K562 (cell line): ENCODE measurements around the gene BCL10. TPM values are rescaled to one million over a fixed set of nuclear protein-coding genes. Genes with fewer than 3 reads are reported as not detected.

Experiments
- CBFA2T3 ChIP-seq: fragments of 450-650 bp; IDR thresholded peaks from 2 replicates; pipeline ENCODE4 v1.6.1; 2017
- CHD1 ChIP-seq: fragments of 200-600 bp; sonication (generic); IDR thresholded peaks from one replicate; pipeline ENCODE4 v1.6.1; 2012; ENCODE audit warnings: mild to moderate bottlenecking, moderate library complexity, low read length, inconsistent platforms
- CREB3L1 ChIP-seq: fragments of 450-650 bp; IDR thresholded peaks from 2 replicates; pipeline ENCODE4 v1.6.1; 2014; ENCODE audit warnings: low read depth, mild to moderate bottlenecking, moderate library complexity, borderline replicate concordance
- ELF4 ChIP-seq: fragments of 450-650 bp; formaldehyde crosslinking; IDR thresholded peaks from 2 replicates; pipeline ENCODE4 v1.4.0; 2022; ENCODE audit warnings: missing genetic modification characterization
- HDAC3 ChIP-seq: fragments of 450-650 bp; IDR thresholded peaks from 2 replicates; pipeline ENCODE4 v1.6.1; 2018; ENCODE audit warnings: borderline replicate concordance, mild to moderate bottlenecking, moderate library complexity; ENCODE audit not compliant: partially characterized antibody
- ID3 ChIP-seq, 2 experiments: fragments of 250-450 bp in 1 of 2; fragments of 450-650 bp in 1 of 2; sonication (Bioruptor Pico) in 1 of 2; IDR thresholded peaks; 2 replicates each; pipeline versions ENCODE4 v1.6.1 to v1.8.0; 2016 to 2021; ENCODE audit warnings: mild to moderate bottlenecking in 2 of 2, moderate library complexity in 2 of 2, missing compliant biosample characterization in 1 of 2, missing genetic modification characterization in 1 of 2
- IRF2 ChIP-seq: sonication (generic); formaldehyde crosslinking; IDR thresholded peaks from 2 replicates; pipeline ENCODE4 v1.8.1; 2022; ENCODE audit warnings: mild to moderate bottlenecking, missing genetic modification reagents
- KLF10 ChIP-seq: fragments of 250-450 bp; sonication (Bioruptor Pico); IDR thresholded peaks from 2 replicates; pipeline ENCODE4 v1.6.1; 2021; ENCODE audit warnings: matching md5 sums
- NR2C1 ChIP-seq, 2 experiments: fragments of 450-650 bp; IDR thresholded peaks; 2 replicates each; pipeline ENCODE4 v1.6.1; 2017; ENCODE audit warnings: mild to moderate bottlenecking in 2 of 2, antibody characterized with exemption in 1 of 2, inconsistent platforms in 1 of 2, missing compliant biosample characterization in 1 of 2, missing genetic modification characterization in 1 of 2
- PML ChIP-seq: IDR thresholded peaks from 2 replicates; pipeline ENCODE4 v1.6.1; 2012; ENCODE audit warnings: low read length, inconsistent platforms
- RFX5 ChIP-seq: IDR thresholded peaks from 2 replicates; pipeline ENCODE4 v1.6.1; 2011; ENCODE audit warnings: low read depth, mild to moderate bottlenecking, improper control_type of control experiment, low read length
- SRSF3 ChIP-seq: fragments of 200-400 bp; formaldehyde crosslinking; IDR thresholded peaks from 2 replicates; pipeline ENCODE4 v1.6.1; 2016; ENCODE audit warnings: mild to moderate bottlenecking, low read length, moderate library complexity; ENCODE audit not compliant: insufficient read depth
- TBL1XR1 ChIP-seq, 2 experiments: IDR thresholded peaks; 2 replicates each; pipeline ENCODE4 v1.6.1; 2012; ENCODE audit warnings: improper control_type of control experiment in 2 of 2, low read length in 2 of 2, mild to moderate bottlenecking in 1 of 2
- TFAM ChIP-seq: fragments of 250-450 bp; sonication (Bioruptor Pico); conservative IDR thresholded peaks from 2 replicates; pipeline ENCODE4 v1.5.0; 2021; ENCODE audit warnings: mild to moderate bottlenecking, moderate library complexity
- THAP12 ChIP-seq: fragments of 250-450 bp; sonication (Bioruptor Pico); IDR thresholded peaks from 2 replicates; pipeline ENCODE4 v1.9.0; 2021; ENCODE audit warnings: mild to moderate bottlenecking, inconsistent platforms
- THRA ChIP-seq: fragments of 450-650 bp; IDR thresholded peaks from 2 replicates; pipeline ENCODE4 v1.6.1; 2017; ENCODE audit warnings: mild to moderate bottlenecking, moderate library complexity
- ZBTB5 ChIP-seq: fragments of 450-650 bp; IDR thresholded peaks from 2 replicates; pipeline ENCODE4 v1.6.1; 2017; ENCODE audit warnings: antibody characterized with exemption
- ZEB2 ChIP-seq: fragments of 450-650 bp; IDR thresholded peaks from 2 replicates; pipeline ENCODE4 v1.6.1; 2016
- ZNF12 ChIP-seq: sonication (generic); formaldehyde crosslinking; IDR thresholded peaks from 2 replicates; pipeline ENCODE4 v1.4.0; 2020; ENCODE audit warnings: mild to moderate bottlenecking, missing genetic modification reagents
- ZNF644 ChIP-seq: fragments of 200-800 bp; sonication (Bioruptor generic); IDR thresholded peaks from 2 replicates; pipeline ENCODE4 v1.6.1; 2016; ENCODE audit warnings: low read depth, missing genetic modification characterization, missing compliant biosample characterization
- polyA plus RNA-seq, 8 experiments: library from polyadenylated mRNA; depleted of rRNA in 4 of 8; stranded (reverse) in 5 of 8; unstranded in 3 of 8; fragments of >200 nt; fragmentation: Nextera tagmentation in 2 of 8; fragmentation: Illumina TruSeq in 1 of 8; extraction: Ambion mirVana in 2 of 8; extraction: Trizol in 1 of 8; gene quantifications; 2 replicates each; pipeline versions ENCODE4 v1.2.1 to v1.2.3, GENCODE V29; 2011 to 2014; ENCODE audit warnings: inconsistent platforms in 1 of 8, missing spikeins in 1 of 8
- total RNA-seq, 7 experiments: library from RNA; depleted of rRNA in 6 of 7; stranded (reverse); fragments of >200 nt in 6 of 7; fragmentation: Illumina TruSeq in 2 of 7; extraction: Trizol in 2 of 7; gene quantifications; 2 replicates each; pipeline versions ENCODE4 v1.2.1 to v1.2.3, GENCODE V29; 2011 to 2021; ENCODE audit warnings: low replicate concordance in 1 of 7

BCL10 gene
- total and polyA plus RNA-seq, 9 of the 15 experiments (the other 6 are each of a cell fraction or from before 2014, with no cell fraction given) = 8.0 to 19.4 (median 12.3) TPM

- no peak for TF ChIP-seq THAP12 (CRISPR knock-in tag)
- no peak for TF ChIP-seq ZNF12 (CRISPR knock-in tag)
- no peak for TF ChIP-seq CHD1
- TF ChIP-seq TBL1XR1 (IDR thresholded peaks at IDR 0.05; ENCODE audit: low read length in 2 of 2) = peak in 1 of 2 experiments; percentile 63; a peak in 2 of 4 replicates
- TF ChIP-seq PML = peak; percentile 35; the same call in 1 of the 2 replicates
- no peak for TF ChIP-seq TFAM (CRISPR knock-in tag)
- TF ChIP-seq CBFA2T3 = peak; percentile 88
- TF ChIP-seq ELF4 (CRISPR knock-in tag) = 0 out of 2 replicates have a peak, but pooled peaks have one; percentile 23
- TF ChIP-seq SRSF3 = no peak
- TF ChIP-seq KLF10 = no peak
- TF ChIP-seq IRF2 (CRISPR knock-in tag) = no peak
- no peak for TF ChIP-seq RFX5
- TF ChIP-seq THRA = 0 out of 2 replicates have a peak, but pooled peaks have one; percentile 41
- no peak for TF ChIP-seq ZNF644 (tag)
- TF ChIP-seq ID3 (CRISPR knock-in tag; IDR thresholded peaks at IDR 0.05) = no peak
- no peak for TF ChIP-seq ID3 (tag; IDR thresholded peaks at IDR 0.05)
- TF ChIP-seq CREB3L1 = no peak
- no peak for TF ChIP-seq ZEB2
- no peak for TF ChIP-seq HDAC3
- no peak for TF ChIP-seq ZBTB5
- no peak for TF ChIP-seq NR2C1 (IDR thresholded peaks at IDR 0.05)
- TF ChIP-seq NR2C1 (tag; IDR thresholded peaks at IDR 0.05) = no peak
Measured at GRCh38 chr1:85219853-85220610, 56.4 kb downstream of the BCL10 start (continued).
